HG03521 (cell line): ENCODE data around the gene RASL10A.

ENCODE experiments used
- ATAC-seq: cut with Tn5 transposase; IDR thresholded peaks from one replicate; pipeline ENCODE4 v1.9.1; 2021; ENCODE audit warnings: mild to moderate bottlenecking, moderate library complexity; ENCODE audit not compliant: unreplicated experiment

RASL10A gene

GRCh38 chr22:29323641-29324040, 8.1 kb upstream of the RASL10A start:
- ATAC-seq: no peak

- ATAC-seq: no peak
Observed at GRCh38 chr22:29320546-29320945, 5.0 kb upstream of the RASL10A start.

- no peak for ATAC-seq
Observed at GRCh38 chr22:29319072-29319471, 3.6 kb upstream of the RASL10A start.

- ATAC-seq: no peak
Observed at GRCh38 chr22:29317827-29318454, 2.4 kb upstream of the RASL10A start.

GRCh38 chr22:29316141-29316828, 788 bp upstream of the RASL10A start:
- no peak for ATAC-seq

- ATAC-seq: no peak
Observed at GRCh38 chr22:29314537-29315285, 786 bp downstream of the RASL10A start.

GRCh38 chr22:29313576-29314466, 1.7 kb downstream of the RASL10A start:
- ATAC-seq: no peak

- no peak for ATAC-seq
Observed at GRCh38 chr22:29313126-29313575, 2.3 kb downstream of the RASL10A start.

GRCh38 chr22:29312218-29313125, 3.0 kb downstream of the RASL10A start:
- no peak for ATAC-seq

GRCh38 chr22:29311464-29312217, 3.9 kb downstream of the RASL10A start:
- no peak for ATAC-seq

GRCh38 chr22:29310863-29311339, 4.6 kb downstream of the RASL10A start:
- ATAC-seq: no peak

GRCh38 chr22:29310065-29310862, 5.2 kb downstream of the RASL10A start:
- no peak for ATAC-seq

- no peak for ATAC-seq
Observed at GRCh38 chr22:29309332-29310064, 6.0 kb downstream of the RASL10A start.

GRCh38 chr22:29308791-29309262, 6.7 kb downstream of the RASL10A start:
- ATAC-seq: no peak

- no peak for ATAC-seq
Observed at GRCh38 chr22:29308148-29308790, 7.2 kb downstream of the RASL10A start.

- no peak for ATAC-seq
Observed at GRCh38 chr22:29307596-29308147, 7.8 kb downstream of the RASL10A start.
